Endothelial cell (in vitro differentiated cells): ENCODE results near the gene COL25A1. TPM values are rescaled to one million over a fixed set of nuclear protein-coding genes. Genes with fewer than 3 reads are reported as not detected.

Source experiments
- DNase-seq: peaks from one replicate; pipeline ENCODE4 v3.0.0; 2021; ENCODE audit warnings: low spot score
- H3K27ac Mint-ChIP-seq: one replicate; pipeline ENCODE4 v1.8.0; 2021; ENCODE audit warnings: mixed read lengths, inconsistent platforms; ENCODE audit not compliant: unreplicated experiment
- H3K27me3 Mint-ChIP-seq: one replicate; pipeline ENCODE4 v1.8.0; 2021; ENCODE audit warnings: mild to moderate bottlenecking, moderate library complexity, mixed read lengths, inconsistent platforms; ENCODE audit not compliant: unreplicated experiment
- H3K36me3 Mint-ChIP-seq: one replicate; pipeline ENCODE4 v1.8.0; 2021; ENCODE audit warnings: mild to moderate bottlenecking, low read depth, mixed read lengths, inconsistent platforms; ENCODE audit not compliant: unreplicated experiment
- H3K4me1 Mint-ChIP-seq: one replicate; pipeline ENCODE4 v1.8.0; 2021; ENCODE audit warnings: mild to moderate bottlenecking, mixed read lengths, inconsistent platforms; ENCODE audit not compliant: unreplicated experiment
- H3K4me3 Mint-ChIP-seq: one replicate; pipeline ENCODE4 v1.8.0; 2021; ENCODE audit warnings: mild to moderate bottlenecking, mixed read lengths, inconsistent platforms; ENCODE audit not compliant: unreplicated experiment
- H3K9me3 Mint-ChIP-seq: one replicate; pipeline ENCODE4 v1.8.0; 2021; ENCODE audit warnings: mixed read lengths, inconsistent platforms; ENCODE audit not compliant: unreplicated experiment
- CTCF ChIP-seq: fragments of 200-600 bp; sonication (generic); IDR thresholded peaks from one replicate; pipeline ENCODE4 v1.5.0; 2021; ENCODE audit warnings: antibody characterized with exemption; ENCODE audit not compliant: unreplicated experiment
- total RNA-seq: library from RNA; stranded (reverse); fragmentation: NEBNext Ultra II Directional; extraction: Animal tissue kit (Norgen Biotek cat#: 25700); gene quantifications from one replicate; pipeline ENCODE4 v1.2.1, GENCODE V29; 2021; ENCODE audit not compliant: unreplicated experiment

The COL25A1 gene
- total RNA-seq, 1 donor from 2014 or later, result 22.7 TPM

- Mint-ChIP-seq H3K4me1 (no peaks in the 10 kb centered on the region), H3K36me3 (no peaks in the 10 kb centered on the region), H3K27ac (no peak overlapping the region), H3K4me3 (no peak overlapping the region), H3K27me3 (peaks cover 2% of the 10 kb centered on the region), H3K9me3 (no peaks in the 10 kb centered on the region)
- TF ChIP-seq CTCF, result no peak
- DNase-seq, result no peak
These were observed 513.7 kb downstream of the COL25A1 start for GRCh38 chr4:108788731-108789130.

- Mint-ChIP-seq H3K4me3 (no peak overlapping the region), H3K36me3 (no peaks in the 10 kb centered on the region), H3K4me1 (no peaks in the 10 kb centered on the region), H3K9me3 (no peaks in the 10 kb centered on the region), H3K27me3 (peaks cover 2% of the 10 kb centered on the region), H3K27ac (no peak overlapping the region)
- DNase-seq, result no peak
- TF ChIP-seq CTCF, result no peak
These were observed 514.7 kb downstream of the COL25A1 start for GRCh38 chr4:108787724-108788123.

GRCh38 chr4:108787106-108787505 lies 515.4 kb downstream of the COL25A1 start:
- DNase-seq, result no peak
- H3K36me3 Mint-ChIP-seq, result no peaks in the 10 kb centered on the region
- no peaks in the 10 kb centered on the region for H3K9me3 Mint-ChIP-seq
- H3K27me3 Mint-ChIP-seq, result peaks cover 2% of the 10 kb centered on the region
- no peak overlapping the region for H3K27ac Mint-ChIP-seq
- no peak overlapping the region for H3K4me3 Mint-ChIP-seq
- no peaks in the 10 kb centered on the region for H3K4me1 Mint-ChIP-seq
- TF ChIP-seq CTCF, result no peak

- H3K36me3 Mint-ChIP-seq, result no peaks in the 10 kb centered on the region
- DNase-seq, result no peak
- TF ChIP-seq CTCF, result no peak
These were observed 516.1 kb downstream of the COL25A1 start for GRCh38 chr4:108786351-108786750.

GRCh38 chr4:108783665-108784463 lies 518.6 kb downstream of the COL25A1 start:
- no peak for TF ChIP-seq CTCF
- Mint-ChIP-seq H3K27ac (no peak overlapping the region), H3K36me3 (no peaks in the 10 kb centered on the region), H3K9me3 (no peaks in the 10 kb centered on the region), H3K4me1 (peaks cover 4% of the 10 kb centered on the region), H3K27me3 (peaks cover 2% of the 10 kb centered on the region), H3K4me3 (no peak overlapping the region)
- DNase-seq, result no peak

More at GRCh38 chr4:108786351-108786750, 516.1 kb downstream of the COL25A1 start:
- Mint-ChIP-seq H3K27ac (no peak overlapping the region), H3K27me3 (peaks cover 2% of the 10 kb centered on the region), H3K9me3 (no peaks in the 10 kb centered on the region), H3K4me3 (no peak overlapping the region), H3K4me1 (no peaks in the 10 kb centered on the region)
